GM20000 (cell line): Measurements from ENCODE around the gene PGGT1B.
A peak's percentile ranks its signal among the peaks of the same experiment; 100 is the strongest.

Experiments used
- DNase-seq: peaks from one replicate; pipeline ENCODE4 v3.0.0; 2012; ENCODE audit warnings: low spot score
- TF ChIP-seq, protein P1 (sequence below): IDR thresholded peaks from 2 replicates; pipeline ENCODE4 v1.5.1; 2012; ENCODE audit warnings: mild to moderate bottlenecking, control low read depth; ENCODE audit errors: extremely low read depth, missing control alignments

Gene PGGT1B

DNA sequence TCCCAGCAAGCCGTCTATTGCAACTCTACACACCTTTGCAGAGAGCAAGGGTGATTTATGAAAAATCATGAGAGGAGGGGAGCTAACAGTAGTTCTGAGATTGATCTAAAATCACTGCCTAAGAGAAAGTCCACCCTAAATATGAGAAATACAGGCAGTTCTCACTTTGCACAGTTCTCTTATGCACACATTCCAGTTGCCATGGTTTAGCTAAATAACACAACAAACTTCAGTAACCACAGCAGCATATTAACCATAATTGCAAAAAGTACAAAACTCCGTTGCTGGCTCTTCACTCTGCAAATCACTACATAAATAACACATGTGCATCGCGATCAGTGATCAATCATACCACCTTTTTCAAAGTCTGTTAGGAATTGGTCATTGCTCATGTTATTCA, 31.1 kb downstream of the PGGT1B start:
- no peak for DNase-seq
- TF ChIP-seq, protein P1, sequence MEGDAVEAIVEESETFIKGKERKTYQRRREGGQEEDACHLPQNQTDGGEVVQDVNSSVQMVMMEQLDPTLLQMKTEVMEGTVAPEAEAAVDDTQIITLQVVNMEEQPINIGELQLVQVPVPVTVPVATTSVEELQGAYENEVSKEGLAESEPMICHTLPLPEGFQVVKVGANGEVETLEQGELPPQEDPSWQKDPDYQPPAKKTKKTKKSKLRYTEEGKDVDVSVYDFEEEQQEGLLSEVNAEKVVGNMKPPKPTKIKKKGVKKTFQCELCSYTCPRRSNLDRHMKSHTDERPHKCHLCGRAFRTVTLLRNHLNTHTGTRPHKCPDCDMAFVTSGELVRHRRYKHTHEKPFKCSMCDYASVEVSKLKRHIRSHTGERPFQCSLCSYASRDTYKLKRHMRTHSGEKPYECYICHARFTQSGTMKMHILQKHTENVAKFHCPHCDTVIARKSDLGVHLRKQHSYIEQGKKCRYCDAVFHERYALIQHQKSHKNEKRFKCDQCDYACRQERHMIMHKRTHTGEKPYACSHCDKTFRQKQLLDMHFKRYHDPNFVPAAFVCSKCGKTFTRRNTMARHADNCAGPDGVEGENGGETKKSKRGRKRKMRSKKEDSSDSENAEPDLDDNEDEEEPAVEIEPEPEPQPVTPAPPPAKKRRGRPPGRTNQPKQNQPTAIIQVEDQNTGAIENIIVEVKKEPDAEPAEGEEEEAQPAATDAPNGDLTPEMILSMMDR: no peak

DNA sequence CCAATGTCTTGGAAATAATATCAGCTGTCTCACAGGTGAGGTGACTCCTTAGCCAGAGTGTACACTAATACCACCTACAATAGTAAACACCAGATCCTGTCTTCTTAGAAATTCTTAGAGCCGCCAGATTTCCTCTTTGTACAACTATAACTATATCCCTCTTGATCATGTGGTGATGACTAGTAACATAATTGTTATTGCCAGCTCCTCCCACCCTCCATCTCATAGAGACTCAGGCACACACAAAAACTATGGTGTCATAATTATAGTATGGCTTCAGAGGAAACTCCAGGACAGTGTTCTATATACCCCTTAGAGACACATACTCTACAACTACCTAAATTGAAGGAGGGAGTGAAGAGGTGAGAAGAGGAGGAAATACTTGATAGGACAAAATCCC, 33.1 kb downstream of the PGGT1B start:
- no peak for DNase-seq
- TF ChIP-seq, protein P1: no peak

DNA sequence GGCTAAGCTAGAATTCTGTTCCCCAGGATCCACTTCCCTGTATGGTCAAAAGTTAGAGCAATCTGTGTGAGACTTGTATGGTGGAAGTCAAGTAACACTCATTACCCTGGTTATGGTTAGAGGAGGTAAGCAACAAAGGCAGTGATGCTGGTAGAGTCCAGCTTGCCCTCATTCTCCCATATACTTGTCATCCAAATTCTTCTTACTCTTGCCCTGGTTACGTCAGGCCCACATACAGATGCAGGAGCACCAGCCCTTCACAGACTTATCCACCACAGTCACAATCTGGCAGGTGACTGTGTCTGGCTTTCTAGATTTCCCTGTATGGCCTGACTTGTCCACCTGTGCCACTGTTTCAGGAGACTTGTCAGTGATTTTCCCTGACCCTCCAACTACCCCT, 35.4 kb downstream of the PGGT1B start:
- no peak for DNase-seq
- TF ChIP-seq, protein P1: no peak

DNA sequence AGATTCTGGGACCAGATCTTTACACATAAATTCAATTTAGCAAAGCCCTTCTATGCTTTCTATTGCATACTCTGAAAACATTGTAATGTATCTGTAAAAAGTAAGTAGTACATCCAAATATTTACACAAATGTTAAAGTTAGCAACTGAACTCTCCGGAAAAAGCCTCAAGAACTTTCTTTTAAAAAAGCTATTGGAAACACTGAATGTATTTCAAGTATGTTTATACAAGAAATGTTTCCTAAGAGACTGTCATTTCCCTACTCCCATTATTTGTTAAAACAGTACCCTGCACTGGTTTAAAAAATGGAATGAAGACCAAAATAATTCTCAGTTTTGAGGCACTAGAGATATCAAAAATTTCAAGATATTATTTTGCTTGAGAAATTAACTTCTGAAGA, 48.1 kb downstream of the PGGT1B start:
- no peak for DNase-seq
- TF ChIP-seq, protein P1: no peak

GRCh38 chr5:115209279-115209678, 53.4 kb downstream of the PGGT1B start:
- DNase-seq: peak; percentile 66
- TF ChIP-seq, protein P1: no peak

DNA sequence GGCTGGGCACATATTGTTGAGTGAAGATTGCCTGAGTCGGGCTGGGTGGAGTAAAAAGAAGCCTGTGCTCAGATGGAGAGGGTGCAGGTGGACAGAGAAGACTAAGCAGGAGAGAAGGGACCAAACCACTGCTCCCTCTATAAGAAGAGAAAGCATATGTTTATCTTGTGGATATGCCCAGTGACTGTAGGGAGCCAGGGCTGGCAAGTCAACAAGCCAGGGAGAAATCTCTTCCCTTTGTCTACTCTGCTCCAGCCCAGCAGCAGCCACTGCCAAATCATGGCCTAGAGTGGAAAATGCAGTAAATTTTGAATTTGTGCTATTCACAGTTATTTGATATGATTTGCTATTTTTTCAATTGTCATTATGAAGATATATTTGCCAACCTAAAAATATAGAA, 59.7 kb downstream of the PGGT1B start:
- TF ChIP-seq, protein P1: no peak
- no peak for DNase-seq

DNA sequence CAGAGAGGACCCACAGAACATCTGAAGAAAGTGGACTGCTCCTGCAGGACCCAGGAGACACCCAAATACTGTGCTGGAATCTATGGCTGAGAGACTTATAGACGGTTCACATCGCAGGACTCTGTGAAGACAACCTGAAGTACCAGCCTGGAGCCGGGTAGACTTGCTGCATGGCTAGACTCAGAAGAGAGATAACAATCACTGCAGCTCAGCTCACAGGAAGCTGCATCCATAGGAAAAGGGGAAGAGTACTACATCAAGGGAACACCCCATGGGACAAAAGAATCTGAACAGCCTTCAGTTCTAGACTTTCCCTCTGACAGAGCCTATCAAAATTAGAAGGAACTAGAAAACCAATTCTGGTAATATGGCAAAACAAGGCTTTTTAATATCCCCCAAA, 66.5 kb downstream of the PGGT1B start:
- TF ChIP-seq, protein P1: no peak
- no peak for DNase-seq
